NB4 (cell line): ENCODE results near the gene FOXA2.
"Not testable (repeated sequence)": the region's sequence is repeated elsewhere in the genome, so short reads cannot be mapped to it uniquely, and the experiment has no call there.

Experiments
- MAX ChIP-seq: IDR thresholded peaks from 2 replicates; pipeline ENCODE4 v1.6.1; 2011; ENCODE audit warnings: low read depth, low read length
- POLR2A ChIP-seq: IDR thresholded peaks from 2 replicates; pipeline ENCODE4 v1.6.1; 2011; ENCODE audit warnings: mild to moderate bottlenecking; ENCODE audit not compliant: insufficient read length; ENCODE audit errors: extremely low read depth
- TF ChIP-seq, protein P1 (sequence below): IDR thresholded peaks from one replicate; pipeline ENCODE4 v1.5.1; 2012; ENCODE audit warnings: low read depth, low read length

DNA sequence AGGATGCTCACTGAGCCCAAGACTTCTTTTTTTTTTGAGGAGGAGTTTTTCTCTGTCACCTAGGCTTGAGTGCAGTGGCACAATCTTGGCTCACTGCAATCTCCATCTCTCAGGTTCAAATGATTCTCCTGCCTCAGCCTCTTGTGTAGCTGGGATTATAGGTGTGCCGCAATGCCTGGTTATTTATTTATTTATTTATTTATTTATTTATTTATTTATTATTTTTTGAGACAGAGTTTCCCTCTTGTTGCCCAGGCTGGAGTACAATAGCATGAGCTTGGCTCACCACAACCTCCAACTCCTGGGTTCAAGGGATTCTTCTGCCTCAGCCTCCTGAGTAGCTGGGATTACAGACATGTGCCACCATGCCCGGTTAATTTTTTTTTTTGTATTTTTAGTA, 14.9 kb upstream of the FOXA2 start:
- TF ChIP-seq, protein P1, sequence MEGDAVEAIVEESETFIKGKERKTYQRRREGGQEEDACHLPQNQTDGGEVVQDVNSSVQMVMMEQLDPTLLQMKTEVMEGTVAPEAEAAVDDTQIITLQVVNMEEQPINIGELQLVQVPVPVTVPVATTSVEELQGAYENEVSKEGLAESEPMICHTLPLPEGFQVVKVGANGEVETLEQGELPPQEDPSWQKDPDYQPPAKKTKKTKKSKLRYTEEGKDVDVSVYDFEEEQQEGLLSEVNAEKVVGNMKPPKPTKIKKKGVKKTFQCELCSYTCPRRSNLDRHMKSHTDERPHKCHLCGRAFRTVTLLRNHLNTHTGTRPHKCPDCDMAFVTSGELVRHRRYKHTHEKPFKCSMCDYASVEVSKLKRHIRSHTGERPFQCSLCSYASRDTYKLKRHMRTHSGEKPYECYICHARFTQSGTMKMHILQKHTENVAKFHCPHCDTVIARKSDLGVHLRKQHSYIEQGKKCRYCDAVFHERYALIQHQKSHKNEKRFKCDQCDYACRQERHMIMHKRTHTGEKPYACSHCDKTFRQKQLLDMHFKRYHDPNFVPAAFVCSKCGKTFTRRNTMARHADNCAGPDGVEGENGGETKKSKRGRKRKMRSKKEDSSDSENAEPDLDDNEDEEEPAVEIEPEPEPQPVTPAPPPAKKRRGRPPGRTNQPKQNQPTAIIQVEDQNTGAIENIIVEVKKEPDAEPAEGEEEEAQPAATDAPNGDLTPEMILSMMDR, result not testable (repeated sequence)
- TF ChIP-seq POLR2A, MAX: not testable (repeated sequence)
